DOHH2 (cell line): Measurements from ENCODE around the gene LMCD1.

Experiments used
- H3F3A ChIP-seq: fragments of 200-600 bp; sonication (generic), shearing (Covaris generic); 2 replicates; pipeline ENCODE4 v1.6.0; 2016; ENCODE audit warnings: antibody characterized with exemption, mild to moderate bottlenecking; ENCODE audit not compliant: control insufficient read depth, insufficient read depth
- H3K27ac ChIP-seq: fragments of 200-600 bp; sonication (generic); 2 replicates; pipeline ENCODE4 v1.5.1; 2014; ENCODE audit warnings: low read depth, mild to moderate bottlenecking, low read length, moderate library complexity
- H3K27me3 ChIP-seq: fragments of 200-600 bp; sonication (generic); 2 replicates; pipeline ENCODE4 v1.6.1; 2014; ENCODE audit warnings: mild to moderate bottlenecking, low read length, mixed read lengths; ENCODE audit not compliant: control insufficient read depth
- H3K36me3 ChIP-seq: fragments of 200-600 bp; sonication (generic); 2 replicates; pipeline ENCODE4 v1.6.1; 2014; ENCODE audit warnings: mild to moderate bottlenecking, low read length, moderate library complexity, mixed read lengths; ENCODE audit not compliant: control insufficient read depth
- H3K4me1 ChIP-seq: fragments of 200-600 bp; sonication (generic); 2 replicates; pipeline ENCODE4 v1.6.1; 2014; ENCODE audit warnings: mild to moderate bottlenecking, low read length, mixed read lengths; ENCODE audit not compliant: control insufficient read depth
- H3K4me2 ChIP-seq: fragments of 200-600 bp; sonication (generic); 2 replicates; pipeline ENCODE4 v1.6.0; 2014; ENCODE audit warnings: mild to moderate bottlenecking, low read length, moderate library complexity
- H3K4me3 ChIP-seq: fragments of 200-600 bp; sonication (generic); 2 replicates; pipeline ENCODE4 v1.5.1; 2014; ENCODE audit warnings: mild to moderate bottlenecking, low read length, mixed read lengths
- H3K79me2 ChIP-seq: fragments of 200-600 bp; sonication (generic); 2 replicates; pipeline ENCODE4 v1.6.1; 2014; ENCODE audit warnings: mild to moderate bottlenecking, low read length, mixed read lengths; ENCODE audit not compliant: control insufficient read depth
- H3K9me2 ChIP-seq: fragments of 200-600 bp; sonication (generic); replicated peaks from 2 replicates; pipeline ENCODE4 v1.6.1; 2014; ENCODE audit warnings: mild to moderate bottlenecking, low read length, mixed read lengths; ENCODE audit not compliant: control insufficient read depth
- H3K9me3 ChIP-seq: fragments of 200-600 bp; sonication (generic); 2 replicates; pipeline ENCODE4 v1.6.1; 2014; ENCODE audit warnings: antibody characterized with exemption, low read length, mixed read lengths; ENCODE audit not compliant: control insufficient read depth, insufficient read depth
- H4K20me1 ChIP-seq: fragments of 200-600 bp; sonication (generic); 2 replicates; pipeline ENCODE4 v1.6.0; 2014; ENCODE audit warnings: low read depth, mild to moderate bottlenecking, antibody characterized with exemption, low read length, moderate library complexity; ENCODE audit not compliant: control insufficient read depth, insufficient read depth
- CTCF ChIP-seq: fragments of 200-600 bp; sonication (generic); IDR thresholded peaks from one replicate; pipeline ENCODE4 v1.5.1; 2014; ENCODE audit warnings: antibody characterized with exemption, mild to moderate bottlenecking, low read depth, low read length; ENCODE audit not compliant: poor library complexity, severe bottlenecking
- EZH2phosphoT487 ChIP-seq: fragments of 200-600 bp; sonication (generic); IDR thresholded peaks from 2 replicates; pipeline ENCODE4 v1.6.1; 2017; ENCODE audit warnings: borderline replicate concordance, mild to moderate bottlenecking, antibody characterized with exemption, low read length, moderate library complexity, mixed read lengths

LMCD1 gene

GRCh38 chr3:8509961-8510360, 8.3 kb downstream of the LMCD1 start:
- Histone ChIP-seq H3K27ac (no peak overlapping the region), H3F3A (no peaks in the 10 kb centered on the region), H3K9me3 (no peaks in the 10 kb centered on the region), H3K27me3 (no peaks in the 10 kb centered on the region), H4K20me1 (no peaks in the 10 kb centered on the region), H3K4me1 (peaks cover 20% of the 10 kb centered on the region), H3K9me2 (no peaks in the 10 kb centered on the region), H3K4me3 (no peak overlapping the region), H3K36me3 (no peaks in the 10 kb centered on the region), H3K4me2 (no peak overlapping the region), H3K79me2 (no peaks in the 10 kb centered on the region)
- no peak for TF ChIP-seq EZH2phosphoT487
- TF ChIP-seq CTCF: no peak

GRCh38 chr3:8512234-8512633, 10.6 kb downstream of the LMCD1 start:
- Histone ChIP-seq H3K4me3 (no peak overlapping the region), H3K27ac (no peak overlapping the region), H3K9me2 (no peaks in the 10 kb centered on the region), H4K20me1 (no peaks in the 10 kb centered on the region), H3K4me1 (peaks cover 7% of the 10 kb centered on the region), H3K9me3 (no peaks in the 10 kb centered on the region), H3K36me3 (no peaks in the 10 kb centered on the region), H3K4me2 (no peak overlapping the region), H3K27me3 (no peaks in the 10 kb centered on the region), H3F3A (no peaks in the 10 kb centered on the region), H3K79me2 (no peaks in the 10 kb centered on the region)
- TF ChIP-seq CTCF (no peak), EZH2phosphoT487 (no peak)

- Histone ChIP-seq H3K9me2 (no peaks in the 10 kb centered on the region), H3K4me1 (no peaks in the 10 kb centered on the region), H3K9me3 (no peaks in the 10 kb centered on the region), H3K4me2 (no peak overlapping the region), H4K20me1 (no peaks in the 10 kb centered on the region), H3K79me2 (no peaks in the 10 kb centered on the region), H3K36me3 (no peaks in the 10 kb centered on the region), H3F3A (no peaks in the 10 kb centered on the region), H3K27me3 (no peaks in the 10 kb centered on the region), H3K27ac (no peak overlapping the region), H3K4me3 (no peak overlapping the region)
- TF ChIP-seq EZH2phosphoT487: no peak
- TF ChIP-seq CTCF: no peak
Measured at GRCh38 chr3:8516047-8516661, 14.5 kb downstream of the LMCD1 start.

- H3K4me2 ChIP-seq: no peak overlapping the region
- H3K36me3 ChIP-seq: no peaks in the 10 kb centered on the region
- no peak overlapping the region for H3K27ac ChIP-seq
- no peaks in the 10 kb centered on the region for H3K9me2 ChIP-seq
- no peaks in the 10 kb centered on the region for H3K4me1 ChIP-seq
- no peaks in the 10 kb centered on the region for H3F3A ChIP-seq
- H3K9me3 ChIP-seq: no peaks in the 10 kb centered on the region
- H3K79me2 ChIP-seq: no peaks in the 10 kb centered on the region
- H3K4me3 ChIP-seq: no peak overlapping the region
- TF ChIP-seq CTCF (no peak), EZH2phosphoT487 (no peak)
- no peaks in the 10 kb centered on the region for H4K20me1 ChIP-seq
- H3K27me3 ChIP-seq: no peaks in the 10 kb centered on the region
Measured at GRCh38 chr3:8516783-8517182, 15.2 kb downstream of the LMCD1 start.
